Measurements from ENCODE around the gene VGLL3.

VGLL3 gene

GRCh38 chr3:86990012-86990733 is 776 bp downstream of the VGLL3 start:
- H3K4me3 ChIP-seq (ENCODE audit: control insufficient read depth, low read depth, low read length), result peak overlapping the region; percentile 90
- no peak for DNase-seq (ENCODE audit: low read depth)
- TF ChIP-seq CTCF (IDR thresholded peaks at IDR 0.05; ENCODE audit: control insufficient read depth, insufficient read depth, low read depth, low read length, missing control alignments), result no peak

GRCh38 chr3:86989611-86990010 is 1.3 kb downstream of the VGLL3 start:
- peak overlapping the region; percentile 90 for H3K4me3 ChIP-seq (ENCODE audit: control insufficient read depth, low read depth, low read length)

DNA sequence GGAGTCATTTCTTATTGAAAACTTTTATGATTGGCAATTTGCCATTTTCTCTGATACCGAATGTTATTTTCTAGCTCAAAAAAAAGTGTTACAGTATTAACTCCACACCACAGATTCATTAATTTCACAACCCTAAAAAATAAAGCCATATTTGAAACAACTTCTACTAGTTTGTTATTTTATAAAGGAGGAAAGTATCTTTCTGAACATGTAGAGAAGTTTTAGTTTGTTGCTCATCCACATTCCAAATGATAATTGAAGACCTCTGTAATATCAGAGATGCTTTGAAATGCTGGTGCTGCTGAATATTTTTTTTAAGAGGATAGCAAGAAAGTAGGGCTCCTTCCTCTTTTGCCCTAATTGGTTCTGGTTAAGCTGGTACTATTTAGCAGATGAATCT is 1.9 kb downstream of the VGLL3 start:
- TF ChIP-seq CTCF (IDR thresholded peaks at IDR 0.05; ENCODE audit: control insufficient read depth, insufficient read depth, low read depth, low read length, missing control alignments), result no peak
- no peak for DNase-seq (ENCODE audit: low read depth)

More at GRCh38 chr3:86989611-86990010, 1.3 kb downstream of the VGLL3 start:
- no peak for TF ChIP-seq CTCF (IDR thresholded peaks at IDR 0.05; ENCODE audit: control insufficient read depth, insufficient read depth, low read depth, low read length, missing control alignments)
- no peak for DNase-seq (ENCODE audit: low read depth)

GRCh38 chr3:86988235-86988634 is 2.7 kb downstream of the VGLL3 start:
- DNase-seq (ENCODE audit: low read depth), result peak; percentile 67
- no peak for TF ChIP-seq CTCF (IDR thresholded peaks at IDR 0.05; ENCODE audit: control insufficient read depth, insufficient read depth, low read depth, low read length, missing control alignments)
- H3K4me3 ChIP-seq (ENCODE audit: control insufficient read depth, low read depth, low read length), result peak overlapping the region; percentile 90

More for the DNA sequence above, 1.9 kb downstream of the VGLL3 start:
- peak overlapping the region; percentile 90 for H3K4me3 ChIP-seq (ENCODE audit: control insufficient read depth, low read depth, low read length)

DNA sequence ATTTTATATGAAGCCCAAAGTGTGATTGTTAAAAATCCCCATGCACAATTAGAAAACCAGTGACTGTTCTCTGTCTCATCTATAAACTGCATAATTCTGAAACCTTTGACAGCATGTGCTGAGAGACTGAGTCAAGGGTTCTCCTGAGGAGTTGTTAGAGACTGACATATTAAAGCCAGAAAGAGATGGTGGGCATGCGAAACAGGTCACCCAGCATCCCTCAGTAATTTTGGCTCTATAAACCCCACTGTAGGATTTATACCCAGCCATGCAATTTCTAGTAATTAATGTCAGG is 3.6 kb downstream of the VGLL3 start:
- no peak for TF ChIP-seq CTCF (IDR thresholded peaks at IDR 0.05; ENCODE audit: control insufficient read depth, insufficient read depth, low read depth, low read length, missing control alignments)
- DNase-seq (ENCODE audit: low read depth), result no peak
- H3K4me3 ChIP-seq (ENCODE audit: control insufficient read depth, low read depth, low read length), result peak overlapping the region; percentile 90

GRCh38 chr3:86986671-86987420 is 4.1 kb downstream of the VGLL3 start:
- TF ChIP-seq CTCF (IDR thresholded peaks at IDR 0.05; ENCODE audit: control insufficient read depth, insufficient read depth, low read depth, low read length, missing control alignments), result no peak
- no peak for DNase-seq (ENCODE audit: low read depth)
- no peak overlapping the region; the same call in 1 of the 2 replicates for H3K4me3 ChIP-seq (ENCODE audit: control insufficient read depth, low read depth, low read length)

Data from AG09309 (cell line).